Measurements from ENCODE around the gene ZMYND12. TPM values are rescaled to one million over a fixed set of nuclear protein-coding genes. Genes with fewer than 3 reads are reported as not detected.

Gene ZMYND12
- total and polyA plus RNA-seq, 5 experiments from 2014 or later, result 0.13 to 1.6 (median 0.40) TPM; not detected in 1

Other genes with a start within 250 kb of the ZMYND12 start
- gene FOXJ3, start 120.8 kb downstream of the ZMYND12 start, total RNA-seq, result 100 to 1,000 TPM; 108 to 112 TPM
- gene FOXJ3, start 120.8 kb downstream of the ZMYND12 start, polyA plus RNA-seq, result 10 to 100 TPM; 30.3 to 39.8 (median 34.8) TPM
- gene RIMKLA, start 75.2 kb downstream of the ZMYND12 start, total RNA-seq, result under 1 TPM; 0.05 to 0.11 TPM
- under 1 TPM in 1 of 3 donors, not detected in 2; 0.19 TPM for gene RIMKLA, start 75.2 kb downstream of the ZMYND12 start, polyA plus RNA-seq
- gene PPCS, start 521 bp upstream of the ZMYND12 start, total RNA-seq, result 10 to 100 TPM; 65.5 to 71.0 TPM
- gene PPCS, start 521 bp upstream of the ZMYND12 start, polyA plus RNA-seq, result 100 to 1,000 TPM; 109 to 124 (median 117) TPM
- 1 to 10 TPM; 5.4 to 5.5 TPM for gene CCDC30, start 7.3 kb upstream of the ZMYND12 start, total RNA-seq
- under 1 TPM; 0.55 to 0.84 (median 0.79) TPM for gene CCDC30, start 7.3 kb upstream of the ZMYND12 start, polyA plus RNA-seq
- gene PPIH, start 202.4 kb upstream of the ZMYND12 start, total RNA-seq, result 10 to 100 TPM; 46.3 to 49.4 TPM
- 100 to 1,000 TPM in 1 of 3 donors, 10 to 100 TPM in 2; 82.3 to 100 (median 85.0) TPM for gene PPIH, start 202.4 kb upstream of the ZMYND12 start, polyA plus RNA-seq
- gene YBX1, start 226.4 kb upstream of the ZMYND12 start, total RNA-seq, result 100 to 1,000 TPM; 308 to 319 TPM
- gene YBX1, start 226.4 kb upstream of the ZMYND12 start, polyA plus RNA-seq, result 10 to 100 TPM; 80.5 to 89.2 (median 83.0) TPM

Data from naive thymus-derived CD8-positive, alpha-beta T cell (primary cell).